Fibroblast of skin of left biceps (primary cell): ENCODE data around the gene IL3RA.
"Not testable (repeated sequence)": the region's sequence is repeated elsewhere in the genome, so short reads cannot be mapped to it uniquely, and the experiment has no call there.

Experiments used
- DNase-seq, 2 experiments: peaks; one replicate each; pipeline ENCODE4 v3.0.0-alpha.2; 2013; ENCODE audit warnings: low read depth in 2 of 2

The IL3RA gene

DNA sequence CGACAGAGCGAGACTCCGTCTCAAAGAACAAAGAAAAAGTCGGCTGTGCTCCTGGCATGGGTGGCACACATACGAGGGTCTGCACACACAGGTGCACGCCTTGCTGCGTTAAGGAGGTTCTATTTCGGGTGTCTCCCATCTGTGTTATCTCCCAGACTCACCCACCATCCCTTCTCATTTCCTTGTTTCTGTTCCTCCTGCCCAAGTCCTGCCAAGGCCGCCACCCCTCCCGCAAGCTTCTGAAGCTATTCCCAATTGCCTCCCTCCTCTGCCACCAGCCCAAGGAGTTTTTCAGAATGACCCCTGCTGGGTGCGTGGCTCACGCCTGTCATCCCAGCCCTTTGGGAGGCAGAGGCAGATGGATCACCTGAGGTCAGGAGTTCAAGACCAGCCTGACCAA, 6.0 kb upstream of the IL3RA start:
- no peak for DNase-seq

DNA sequence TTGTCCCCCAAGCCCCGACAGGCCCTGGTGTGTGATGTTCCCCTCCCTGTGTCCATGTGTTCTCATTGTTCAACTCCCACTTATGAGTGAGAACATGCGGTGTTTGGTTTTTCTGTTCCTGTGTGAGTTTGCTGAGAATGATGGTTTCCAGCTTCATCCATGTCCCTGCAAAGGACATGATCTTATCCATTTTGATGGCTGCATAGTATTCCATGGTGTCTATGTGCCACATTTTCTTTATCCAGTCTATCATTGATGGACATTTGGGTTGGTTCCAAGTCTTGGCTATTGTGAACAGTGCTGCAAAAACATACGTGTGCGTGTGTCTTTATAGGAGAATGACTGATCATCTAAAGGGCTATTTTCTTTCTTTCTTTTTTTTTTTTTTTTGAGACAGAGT, 4.2 kb upstream of the IL3RA start:
- not testable (repeated sequence) for DNase-seq

DNA sequence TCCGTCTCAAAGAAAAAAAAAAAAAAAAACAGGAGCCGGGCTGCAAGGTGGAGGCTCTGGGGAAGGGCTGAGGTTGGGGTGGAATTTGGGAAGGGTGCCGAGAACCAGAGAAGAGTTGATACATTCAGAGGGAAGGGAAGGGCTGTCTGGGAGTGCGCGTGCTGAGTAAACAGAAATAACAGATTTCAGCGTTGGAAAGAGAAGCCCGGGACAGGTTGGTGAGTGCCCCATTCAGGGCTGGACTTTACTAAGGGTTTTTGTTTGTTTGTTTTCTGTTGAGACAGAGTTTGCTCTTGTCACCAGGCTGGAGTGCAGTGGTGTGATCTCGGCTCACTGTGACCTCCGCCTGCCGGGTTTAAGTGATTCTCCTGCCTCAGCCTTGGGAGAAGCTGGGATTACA, 1.7 kb upstream of the IL3RA start:
- DNase-seq, result no peak

DNA sequence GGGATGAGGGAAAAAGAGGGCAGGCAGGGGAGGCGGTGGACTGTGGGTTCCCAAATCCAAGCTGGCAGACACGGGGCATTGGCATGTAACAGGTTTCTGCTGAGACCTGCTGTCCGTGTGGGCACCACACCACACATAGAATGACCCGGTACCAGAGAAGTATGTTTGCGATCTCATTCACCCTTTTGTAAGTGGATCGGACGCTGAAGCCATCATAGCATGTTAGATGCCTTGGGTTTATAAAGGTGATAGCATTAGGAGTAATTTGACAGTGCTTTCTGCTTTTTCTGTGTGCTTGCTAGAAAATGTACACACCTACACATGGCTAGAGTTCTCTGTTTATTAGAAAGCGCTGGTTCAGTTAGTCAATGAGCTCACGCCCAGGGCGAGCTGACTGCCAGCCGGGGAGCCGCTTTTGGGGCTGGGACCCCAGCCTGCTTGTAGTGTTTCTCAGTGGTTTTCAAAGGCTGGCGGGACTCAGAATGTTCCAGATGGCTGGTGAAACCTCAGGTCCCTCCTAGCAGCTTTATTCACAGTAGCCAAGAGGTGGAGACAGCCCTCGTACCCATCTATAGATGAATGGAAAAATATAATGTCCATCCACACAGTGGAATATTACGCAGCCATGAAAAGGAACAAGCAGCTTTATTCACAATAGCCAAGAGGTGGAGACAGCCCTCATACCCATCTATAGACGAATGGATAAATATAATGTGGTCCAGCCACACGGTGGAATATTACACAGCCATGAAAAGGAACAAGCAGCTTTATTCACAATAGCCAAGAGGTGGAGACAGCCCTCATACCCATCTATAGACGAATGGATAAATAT, 579 bp downstream of the IL3RA start:
- no peak for DNase-seq

DNA sequence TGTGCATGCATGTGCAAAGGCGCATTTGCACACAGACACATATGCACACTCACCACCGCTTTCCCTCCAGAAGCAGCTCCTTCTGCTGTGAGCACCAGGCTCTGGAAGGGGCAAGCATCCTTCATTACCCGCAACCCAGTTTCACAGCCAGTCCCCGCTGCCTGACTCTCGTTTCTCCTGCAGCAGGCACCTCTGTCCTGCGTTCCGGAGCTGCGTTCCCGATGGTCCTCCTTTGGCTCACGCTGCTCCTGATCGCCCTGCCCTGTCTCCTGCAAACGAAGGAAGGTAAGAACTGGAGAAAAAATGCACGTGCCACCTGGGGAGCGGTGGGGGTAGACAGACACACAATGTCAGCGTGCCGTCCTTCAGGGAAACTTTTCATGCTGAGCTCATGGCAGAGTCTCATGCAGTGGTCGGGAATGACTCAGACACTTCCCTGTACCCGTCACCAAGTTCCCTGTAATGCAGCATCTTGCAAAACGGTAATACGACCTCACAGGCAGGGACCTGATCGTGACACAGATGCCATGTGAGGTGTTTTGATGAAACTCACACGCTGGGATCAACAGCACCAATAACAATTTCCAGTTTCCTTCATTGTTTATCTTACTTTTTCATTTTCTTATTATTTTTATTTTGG, 5.1 kb downstream of the IL3RA start:
- no peak for DNase-seq

DNA sequence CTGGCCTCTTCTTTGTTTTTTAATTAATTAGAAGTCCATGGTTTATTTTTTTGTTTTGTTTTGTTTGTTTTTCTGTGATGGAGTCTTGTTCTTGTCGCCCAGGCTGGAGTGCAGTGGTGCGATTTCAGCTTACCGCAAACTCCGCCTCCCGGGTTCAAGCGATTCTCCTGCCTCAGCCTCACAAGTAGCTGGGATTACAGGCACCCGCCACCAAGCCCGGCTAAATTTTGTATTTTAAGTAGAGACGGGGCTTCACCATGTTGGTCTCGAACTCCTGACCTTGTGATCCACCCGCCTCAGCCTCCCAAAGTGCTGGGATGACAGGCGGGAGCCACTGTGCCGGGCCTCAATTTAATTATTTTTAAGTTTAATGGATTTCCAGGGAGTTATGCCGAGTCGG, 13.0 kb downstream of the IL3RA start:
- DNase-seq, result not testable (repeated sequence)

DNA sequence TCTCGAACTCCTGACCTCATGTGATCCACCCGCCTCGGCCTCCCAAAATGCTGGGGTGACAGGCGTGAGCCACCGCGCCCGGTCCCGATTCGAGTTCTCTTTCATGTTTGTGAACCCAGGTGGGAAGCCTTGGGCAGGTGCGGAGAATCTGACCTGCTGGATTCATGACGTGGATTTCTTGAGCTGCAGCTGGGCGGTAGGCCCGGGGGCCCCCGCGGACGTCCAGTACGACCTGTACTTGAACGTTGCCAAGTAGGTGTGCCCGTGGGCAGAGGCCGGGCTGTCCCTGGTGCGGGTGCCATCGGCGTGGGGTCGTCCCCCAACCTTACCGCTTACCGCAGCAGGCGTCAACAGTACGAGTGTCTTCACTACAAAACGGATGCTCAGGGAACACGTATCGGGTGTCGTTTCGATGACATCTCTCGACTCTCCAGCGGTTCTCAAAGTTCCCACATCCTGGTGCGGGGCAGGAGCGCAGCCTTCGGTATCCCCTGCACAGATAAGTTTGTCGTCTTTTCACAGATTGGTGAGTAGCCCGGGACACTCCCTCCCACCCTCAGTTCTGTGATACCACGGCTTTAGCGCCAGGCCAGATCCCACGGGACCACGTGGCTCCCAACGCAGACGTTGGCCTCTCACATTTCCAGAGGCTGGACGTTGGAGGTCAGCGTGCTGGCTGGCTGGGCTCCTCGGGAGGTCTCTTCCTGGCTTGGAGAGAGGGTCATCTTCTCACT, 15.6 kb downstream of the IL3RA start:
- no peak for DNase-seq

DNA sequence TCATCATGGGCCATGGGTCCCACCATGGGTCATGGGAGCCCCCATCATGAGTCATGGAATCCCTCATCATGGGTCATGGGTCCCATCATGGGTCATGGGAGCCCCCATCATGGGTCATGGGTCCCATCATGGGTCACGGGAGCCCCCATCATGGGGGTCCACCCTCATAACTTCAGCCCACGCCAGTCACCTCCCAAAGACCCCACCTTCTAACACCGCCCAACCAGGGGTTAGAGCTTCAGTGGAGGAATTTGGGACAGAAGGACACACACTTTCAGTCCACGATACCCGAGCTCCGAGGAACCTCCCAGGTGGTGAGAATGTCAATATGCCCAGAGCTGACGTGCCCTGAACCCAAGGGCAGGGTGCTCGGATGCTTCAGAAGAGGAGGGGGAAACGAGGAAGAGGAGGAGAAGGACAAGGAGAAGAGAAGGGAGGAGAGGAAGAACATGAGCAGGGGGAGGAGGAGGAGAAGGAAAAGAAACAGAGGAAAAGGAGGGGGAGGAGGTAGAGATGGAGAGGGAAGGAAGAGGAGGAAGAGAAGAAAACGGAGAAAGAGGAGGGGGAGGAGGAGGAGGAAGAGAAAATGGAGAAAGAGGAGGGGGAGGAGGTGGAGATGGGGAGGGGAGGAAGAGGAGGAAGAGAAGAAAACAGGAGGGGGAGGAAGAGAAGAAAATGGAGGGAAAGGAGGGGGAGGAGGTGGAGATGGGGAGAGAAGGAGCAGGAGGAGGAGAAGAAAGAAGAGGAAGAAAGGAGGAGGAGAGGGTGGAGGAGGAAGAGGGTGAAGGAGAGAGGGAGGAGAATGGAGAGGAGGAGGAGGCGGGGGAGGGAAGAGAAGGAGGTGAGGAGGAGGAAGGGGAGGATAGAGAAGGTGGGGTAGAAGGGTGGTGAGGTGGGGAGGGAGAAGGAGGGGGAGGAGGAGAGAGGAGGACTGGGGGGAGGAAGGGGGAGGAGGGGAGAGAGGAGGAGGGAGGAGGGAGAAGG, 17.7 kb downstream of the IL3RA start:
- no peak for DNase-seq

DNA sequence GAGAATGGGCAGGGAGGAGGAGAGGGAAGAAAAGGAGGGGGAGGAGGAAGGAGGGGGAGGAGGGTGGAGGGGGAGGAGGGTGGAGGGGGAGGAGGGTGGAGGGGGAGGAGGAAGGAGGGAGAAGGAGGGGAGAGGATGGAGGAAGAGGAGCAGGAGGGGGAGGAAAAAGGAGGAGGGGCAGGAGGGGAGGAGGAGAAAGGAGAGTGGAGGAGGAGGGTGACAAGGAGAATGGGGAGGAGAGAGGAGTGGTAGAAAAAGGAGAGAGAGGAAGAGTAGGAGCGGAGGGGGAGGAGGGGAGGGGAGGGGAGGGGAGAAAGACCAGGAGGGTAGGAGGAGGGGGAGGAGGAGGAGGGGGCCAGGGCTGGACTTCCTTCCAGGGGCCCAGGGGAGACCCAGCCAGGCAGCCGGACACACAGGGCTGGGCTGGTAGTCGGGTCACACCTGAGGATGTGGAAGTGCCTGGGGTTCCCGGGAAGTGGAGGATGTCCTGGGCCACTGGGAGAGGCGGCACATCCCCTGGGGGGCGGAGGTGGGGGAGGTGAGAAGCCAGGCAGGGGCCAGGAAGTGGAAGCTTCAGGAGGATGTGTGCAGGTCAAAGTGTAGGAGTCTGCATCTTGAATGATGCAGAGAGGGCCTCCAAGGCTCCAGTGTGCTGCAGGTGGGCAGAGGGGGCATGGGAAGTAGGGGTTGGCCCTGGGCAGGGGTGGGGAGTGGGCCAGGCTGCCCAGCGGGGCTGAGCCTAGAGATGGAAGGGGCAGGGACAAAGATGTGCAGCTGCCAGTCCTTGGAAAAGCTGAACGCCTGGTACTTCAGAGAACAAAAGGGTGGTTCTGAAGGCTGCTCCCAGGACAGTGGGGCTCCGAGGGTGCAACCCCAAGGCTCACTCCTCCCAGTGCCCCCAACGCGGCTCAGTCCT, 18.8 kb downstream of the IL3RA start:
- DNase-seq, result no peak

DNA sequence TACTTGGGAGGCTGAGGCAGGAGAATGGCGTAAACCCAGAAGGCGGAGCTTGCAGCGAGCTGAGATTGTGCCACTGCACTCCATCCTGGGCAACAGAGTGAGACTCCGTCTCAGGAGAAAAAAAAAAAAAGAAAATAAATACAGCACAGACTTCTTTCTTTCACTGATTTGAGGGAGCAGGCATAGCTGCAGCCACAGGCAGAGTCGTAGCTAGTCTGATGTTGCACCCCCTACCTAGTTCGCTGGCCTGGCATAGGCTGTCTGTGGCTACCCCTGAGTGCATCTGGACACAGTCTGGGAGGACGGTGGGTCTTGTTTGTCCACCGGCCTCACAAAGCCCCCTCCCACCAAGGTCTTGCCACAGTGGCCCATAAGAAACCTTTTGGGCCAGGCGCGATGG, 21.4 kb downstream of the IL3RA start:
- DNase-seq, result no peak

DNA sequence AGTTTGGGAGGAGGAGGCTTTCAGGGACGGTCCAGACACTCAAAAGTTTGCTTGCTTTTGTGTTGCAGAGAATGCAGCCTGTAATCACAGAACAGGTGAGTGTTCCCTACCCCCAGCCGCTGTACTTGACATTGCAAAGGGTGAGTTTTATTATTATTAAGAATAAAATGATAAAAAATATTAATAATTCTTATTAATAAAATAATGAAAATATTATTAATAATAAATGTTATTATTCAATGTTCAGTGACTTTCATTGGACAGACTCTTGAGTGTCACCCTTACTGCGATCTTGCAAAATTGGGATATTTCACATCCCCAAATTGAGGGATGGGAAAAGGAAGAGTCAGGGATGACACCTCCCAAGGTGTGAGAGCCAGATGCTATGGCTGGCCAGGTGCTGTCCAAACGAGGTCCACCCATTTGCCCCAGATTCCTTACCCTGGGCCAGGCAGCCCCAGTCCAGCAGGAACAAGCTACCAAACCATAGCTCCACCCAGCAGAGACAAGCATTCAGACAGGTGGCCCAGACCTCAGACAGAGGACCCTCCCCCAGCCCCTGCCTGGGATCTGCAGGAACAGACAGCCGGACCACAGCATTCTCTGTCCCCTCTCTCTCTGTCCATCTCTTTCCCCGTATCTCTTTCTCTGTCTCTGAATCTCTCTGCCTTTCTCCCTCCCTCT, 22.4 kb downstream of the IL3RA start:
- DNase-seq, result no peak

DNA sequence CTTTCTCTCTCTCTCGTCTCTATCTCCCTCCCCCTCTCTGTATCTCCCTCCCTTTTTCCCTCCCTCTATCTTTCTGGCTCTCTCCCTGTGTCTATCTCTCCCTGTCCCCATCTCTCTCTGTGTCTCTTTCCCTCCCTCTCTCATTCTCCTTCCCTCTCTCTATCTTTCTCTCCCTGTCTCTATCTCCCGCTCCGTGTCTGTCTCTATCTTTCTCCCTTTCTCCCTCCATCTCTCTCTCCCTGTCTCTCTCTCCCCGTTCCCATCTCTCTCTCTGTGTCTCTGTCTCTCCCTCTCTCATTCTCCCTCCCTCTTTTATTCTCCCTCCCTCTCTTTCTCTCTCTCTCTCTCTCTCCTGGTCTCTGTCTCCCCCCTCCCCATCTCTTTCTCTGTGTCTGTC, 22.9 kb downstream of the IL3RA start:
- no peak for DNase-seq

DNA sequence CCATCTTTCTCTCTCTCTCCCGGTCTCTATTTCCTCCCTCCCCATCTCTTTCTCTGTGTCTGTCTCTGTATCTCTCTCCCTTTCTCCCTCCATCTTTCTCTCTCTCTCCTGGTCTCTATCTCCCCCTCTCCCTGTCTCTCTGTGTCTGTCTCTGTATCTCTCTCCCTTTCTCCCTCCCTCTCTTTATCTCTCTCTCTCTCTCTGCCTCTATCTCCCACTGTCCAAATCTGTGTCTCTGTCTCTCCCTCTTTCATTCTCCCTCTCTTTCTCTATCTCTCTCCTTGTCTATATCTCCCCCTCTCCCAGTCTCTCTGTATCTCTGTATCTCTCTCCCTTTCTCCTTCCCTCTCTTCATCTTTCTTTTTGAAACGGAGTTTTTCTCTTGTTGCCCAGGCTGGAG, 23.6 kb downstream of the IL3RA start:
- no peak for DNase-seq

DNA sequence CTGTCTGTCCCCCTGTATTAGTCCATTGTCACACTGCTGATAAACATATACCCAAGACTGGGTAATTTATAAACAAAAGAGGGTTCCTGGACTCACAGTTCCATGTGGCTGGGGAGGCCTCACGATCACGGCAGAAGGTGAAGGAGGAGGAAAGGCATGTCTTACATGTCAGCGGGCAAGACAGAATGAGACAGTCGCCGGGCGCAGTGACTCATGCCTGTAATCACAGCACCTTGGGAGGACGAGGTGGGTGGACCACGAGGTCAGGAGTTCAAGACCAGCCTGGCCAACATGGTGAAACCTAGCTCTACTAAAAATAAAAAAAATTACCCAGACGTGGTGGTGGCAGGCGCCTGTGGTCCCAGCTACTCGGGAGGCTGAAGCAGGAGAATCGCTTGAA, 24.7 kb downstream of the IL3RA start:
- no peak for DNase-seq

DNA sequence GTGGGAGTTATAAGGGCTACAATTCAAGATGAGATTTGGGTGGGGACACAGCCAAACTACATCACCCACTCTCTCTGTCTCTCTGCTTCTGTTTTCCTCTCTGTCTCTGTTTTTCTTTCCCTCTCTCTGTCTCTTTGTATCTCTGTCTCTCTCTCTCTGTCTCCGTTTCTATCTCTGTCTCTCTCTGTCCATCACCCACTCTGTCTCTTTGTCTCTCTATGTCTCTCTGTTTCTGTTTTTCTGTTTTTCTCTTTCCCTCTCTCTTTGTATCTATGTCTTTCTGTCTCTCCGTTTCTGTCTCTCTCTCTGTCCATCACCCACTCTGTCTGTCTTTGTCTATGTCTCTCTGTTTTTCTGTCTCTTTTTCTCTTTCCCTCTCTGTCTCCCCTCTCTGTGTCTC, 25.3 kb downstream of the IL3RA start:
- DNase-seq, result no peak

DNA sequence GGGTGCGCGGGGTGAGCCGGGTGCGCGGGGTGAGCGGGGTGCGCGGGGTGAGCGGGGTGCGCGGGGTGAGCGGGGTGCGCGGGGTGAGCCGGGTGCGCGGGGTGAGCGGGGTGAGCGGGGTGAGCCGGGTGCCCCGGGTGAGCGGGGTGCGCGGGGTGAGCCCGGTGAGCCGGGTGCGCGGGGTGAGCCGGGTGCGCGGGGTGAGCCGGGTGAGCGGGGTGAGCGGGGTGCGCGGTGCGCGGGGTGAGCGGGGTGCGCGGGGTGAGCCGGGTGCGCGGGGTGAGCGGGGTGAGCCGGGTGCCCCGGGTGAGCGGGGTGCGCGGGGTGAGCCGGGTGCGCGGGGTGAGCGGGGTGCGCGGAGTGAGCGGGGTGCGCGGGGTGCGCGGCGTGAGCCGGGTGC, 29.8 kb downstream of the IL3RA start:
- not testable (repeated sequence) for DNase-seq

DNA sequence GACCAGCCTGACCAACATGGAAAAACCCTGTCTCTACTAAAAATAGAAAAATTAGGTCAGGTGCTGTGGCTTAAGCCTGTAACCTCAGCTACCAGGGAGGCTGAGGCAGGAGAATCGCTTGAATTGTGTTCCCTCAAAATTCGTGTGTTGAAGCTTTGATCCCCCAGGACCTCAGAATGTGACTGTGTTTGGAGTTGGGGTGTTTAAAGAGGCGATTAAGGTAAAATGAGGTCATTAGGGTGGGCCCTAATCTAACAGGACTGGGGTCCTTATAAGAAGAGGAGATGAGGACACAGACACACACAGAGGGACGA, 31.8 kb downstream of the IL3RA start:
- DNase-seq, result no peak

DNA sequence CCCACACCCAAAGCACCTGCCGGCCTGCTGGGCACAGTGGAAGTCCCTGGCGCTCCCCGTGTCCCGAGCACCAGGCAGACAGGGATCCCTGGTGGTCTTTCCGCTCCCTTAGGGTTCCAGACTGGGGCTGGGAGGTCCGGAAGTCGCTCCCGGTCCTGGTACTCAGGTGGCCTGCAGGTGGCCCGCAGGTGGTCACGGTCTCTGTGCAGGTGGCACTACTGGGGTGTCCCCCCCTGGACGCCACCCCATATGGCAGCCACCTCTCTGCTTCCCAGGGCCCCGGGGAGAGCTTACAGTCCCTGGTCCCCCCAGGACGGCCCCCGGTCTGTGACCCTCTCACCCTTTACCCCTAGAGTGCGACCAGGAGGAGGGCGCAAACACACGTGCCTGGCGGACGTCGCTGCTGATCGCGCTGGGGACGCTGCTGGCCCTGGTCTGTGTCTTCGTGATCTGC, 41.7 kb downstream of the IL3RA start:
- DNase-seq, result no peak

DNA sequence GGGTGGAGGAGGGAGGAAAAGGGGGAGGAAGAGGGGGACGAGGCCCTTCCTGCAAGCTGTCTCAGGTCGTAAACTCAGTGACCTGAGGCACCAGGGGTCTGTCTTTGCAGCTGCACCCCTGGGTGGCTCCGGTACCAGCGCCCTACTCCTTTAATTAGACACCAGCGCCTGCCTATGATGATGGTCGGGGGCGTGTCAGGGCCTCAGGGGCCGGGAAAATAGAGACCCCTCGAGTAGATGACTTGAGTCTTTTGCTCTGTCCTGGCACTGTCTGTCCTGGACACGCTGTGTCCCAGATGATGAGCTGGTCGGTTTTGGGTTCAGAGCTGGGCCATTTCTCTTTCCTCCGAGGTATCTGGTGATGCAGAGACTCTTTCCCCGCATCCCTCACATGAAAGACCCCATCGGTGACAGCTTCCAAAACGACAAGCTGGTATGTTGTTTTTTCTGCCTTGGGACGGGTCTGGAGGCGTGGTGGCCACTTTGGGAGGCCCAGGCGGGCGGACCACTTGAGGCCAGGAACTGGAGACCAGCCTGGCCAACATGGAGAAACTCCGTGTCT, 44.2 kb downstream of the IL3RA start:
- DNase-seq, result no peak
